NK-92 treated with Interleukin-12 subunit alpha and Interleukin-12 subunit beta, amount 100 ng/mL, for 24 hours (cell line): Measurements from ENCODE around the gene CST5.
"Not testable (repeated sequence)": the region's sequence is repeated elsewhere in the genome, so short reads cannot be mapped to it uniquely, and the experiment has no call there.

Experiments used
- DNase-seq: peaks from one replicate; lab custom pipeline; 2025; lab: John Stamatoyannopoulos, UW

The CST5 gene

DNA sequence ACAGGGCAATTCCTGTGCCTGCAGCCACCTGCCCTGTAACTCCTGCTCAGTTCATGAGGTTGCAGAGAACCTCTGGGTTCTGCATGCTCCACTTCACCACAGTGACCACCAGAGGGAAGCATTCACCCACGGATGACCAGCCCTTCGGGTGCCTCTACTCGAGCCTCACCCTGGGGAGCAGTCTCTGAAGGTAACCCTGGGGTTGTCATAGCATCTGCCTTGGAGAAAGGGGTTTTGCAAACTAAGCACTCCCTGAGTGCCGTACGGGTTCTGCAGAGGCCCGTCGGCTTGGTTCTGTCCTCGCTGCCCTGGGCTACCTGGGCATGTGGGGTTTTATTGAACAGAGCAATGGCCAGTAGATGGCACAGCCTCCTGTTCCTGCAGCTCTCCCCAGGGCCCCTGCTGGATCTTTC is 10.2 kb upstream of the CST5 start:
- DNase-seq, result peak; percentile 47

DNA sequence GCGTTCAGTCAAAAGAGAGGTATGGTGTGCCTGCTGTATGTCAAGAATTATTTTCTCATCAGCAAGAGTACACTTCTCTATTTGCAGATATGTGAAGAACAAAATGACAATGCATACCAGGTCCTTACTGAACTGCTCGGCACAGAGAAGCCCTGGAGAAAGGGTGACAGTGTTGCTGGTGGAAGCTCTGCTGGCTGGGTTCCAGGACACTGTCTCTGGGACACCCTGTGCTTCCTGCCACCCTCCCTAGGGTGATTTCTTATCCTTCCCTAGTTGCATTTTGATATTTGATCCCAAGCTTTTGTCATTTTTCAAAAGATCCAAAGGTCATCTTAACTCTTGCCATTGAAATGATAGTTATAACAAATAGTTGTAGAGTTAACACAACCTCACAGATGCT is 8.3 kb upstream of the CST5 start:
- no peak for DNase-seq

DNA sequence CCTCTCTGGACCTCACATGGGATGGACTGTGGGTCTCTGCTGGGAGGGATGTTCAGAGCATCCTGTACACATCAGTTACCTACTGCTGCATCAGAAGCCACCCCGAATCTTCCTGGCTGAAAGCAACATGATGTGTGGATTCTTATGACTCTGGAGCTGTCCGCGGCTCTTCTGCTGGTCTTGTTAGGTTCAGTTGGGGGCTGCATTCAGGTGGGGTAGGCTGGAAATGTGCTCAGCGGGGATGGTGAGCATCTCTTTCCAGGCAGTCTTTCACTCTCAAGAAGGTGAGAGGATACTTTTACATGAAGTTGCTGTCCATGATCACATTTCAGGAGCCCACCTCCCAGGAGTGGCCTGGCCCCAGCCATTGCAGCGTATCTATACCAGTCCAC is 5.2 kb upstream of the CST5 start:
- DNase-seq, result no peak

DNA sequence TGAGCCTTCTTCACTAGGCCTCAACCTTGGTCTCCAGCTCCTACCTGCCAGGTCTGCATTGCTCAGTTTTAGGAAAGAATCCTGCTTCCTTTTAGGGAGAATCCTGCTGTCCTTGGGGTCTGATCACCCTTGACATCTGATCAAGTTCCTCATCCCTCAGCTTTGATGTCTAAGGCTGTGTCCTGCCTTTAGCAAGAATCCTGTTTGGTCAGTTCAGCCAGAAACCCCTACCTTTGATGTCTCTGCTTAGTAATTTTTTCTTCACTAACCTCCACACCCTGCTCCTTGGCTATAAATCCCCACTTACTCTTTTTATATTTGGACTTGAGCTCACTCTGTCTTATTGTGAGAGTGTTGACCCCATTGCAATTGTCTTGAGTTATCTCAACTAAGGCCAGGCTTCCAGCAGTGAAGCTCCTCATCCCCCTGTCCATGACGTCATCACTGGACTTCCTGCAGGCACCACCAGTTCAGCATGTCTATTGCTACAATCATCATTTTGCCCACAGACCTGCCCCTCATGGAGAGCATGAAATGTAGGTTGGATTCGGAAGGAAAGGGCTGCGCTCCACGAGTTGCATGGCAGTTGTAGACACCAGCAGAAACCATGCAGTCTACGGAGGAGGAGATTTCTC is 4.7 kb upstream of the CST5 start:
- no peak for DNase-seq

DNA sequence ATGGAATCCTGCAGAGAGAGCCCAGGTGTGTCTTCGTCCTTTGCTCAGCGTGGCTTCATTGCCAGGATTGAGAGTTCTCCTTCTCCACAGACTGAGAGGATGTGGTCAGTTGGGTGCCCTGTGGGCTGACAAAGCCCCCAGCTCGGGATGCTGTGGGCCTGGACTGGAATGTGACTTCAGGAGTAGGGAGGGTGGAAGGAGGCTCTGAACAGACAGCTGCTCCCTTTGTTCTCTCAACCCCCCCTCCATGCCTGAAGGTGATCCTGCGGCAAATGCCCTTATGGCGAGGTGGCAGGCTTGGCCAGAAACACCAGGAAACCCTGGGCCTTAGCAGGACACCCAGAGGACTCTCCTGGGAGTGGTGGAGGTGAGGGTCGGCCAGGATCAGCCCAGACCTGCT is 1.8 kb upstream of the CST5 start:
- DNase-seq, result no peak

DNA sequence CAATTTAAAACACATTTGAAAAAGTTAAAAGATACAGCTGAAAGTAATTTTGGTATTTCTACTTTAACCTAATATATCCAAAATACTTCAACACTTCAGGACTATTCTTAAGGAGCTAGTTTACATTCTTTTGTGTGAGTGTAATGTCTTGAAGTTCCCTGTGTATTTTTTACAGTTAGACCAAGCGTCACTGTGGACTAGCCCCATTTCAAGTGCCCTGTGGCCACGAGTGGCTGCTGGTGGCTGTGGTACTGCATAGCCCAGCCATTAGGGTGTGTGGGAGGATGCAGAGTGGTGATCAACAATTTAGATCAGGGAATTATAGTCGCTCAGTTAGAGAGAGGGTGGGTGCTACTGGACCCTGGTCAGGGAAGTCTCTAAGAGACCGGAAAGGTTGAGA is 869 bp upstream of the CST5 start:
- no peak for DNase-seq

DNA sequence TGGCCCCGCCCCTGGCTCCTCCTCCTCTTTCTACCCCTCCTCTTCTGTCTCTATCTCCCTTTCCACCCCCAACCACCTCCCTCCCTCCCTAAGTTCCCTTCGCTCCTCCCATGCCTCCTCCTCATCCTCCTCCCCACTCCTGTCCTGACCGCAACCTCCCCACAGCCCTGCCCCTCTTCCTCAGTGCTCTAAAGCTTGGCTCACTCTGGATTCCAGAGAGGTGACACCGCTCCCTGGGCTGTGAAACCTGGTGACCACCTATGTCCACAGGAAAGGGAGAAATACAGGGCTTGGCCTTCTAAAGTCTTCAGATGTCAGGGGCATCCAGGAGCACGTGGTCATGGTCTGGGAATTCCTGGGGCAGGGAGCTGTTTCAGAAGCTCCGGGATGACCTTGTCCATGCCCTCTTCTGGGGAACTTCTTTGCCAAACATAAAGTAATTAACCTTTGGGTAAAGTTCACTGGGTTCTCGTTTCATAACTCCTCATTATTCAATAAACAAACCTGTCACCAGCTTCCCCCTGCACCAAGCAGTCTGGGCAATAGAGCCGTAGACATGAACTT is 345 bp upstream of the CST5 start:
- no peak for DNase-seq

DNA sequence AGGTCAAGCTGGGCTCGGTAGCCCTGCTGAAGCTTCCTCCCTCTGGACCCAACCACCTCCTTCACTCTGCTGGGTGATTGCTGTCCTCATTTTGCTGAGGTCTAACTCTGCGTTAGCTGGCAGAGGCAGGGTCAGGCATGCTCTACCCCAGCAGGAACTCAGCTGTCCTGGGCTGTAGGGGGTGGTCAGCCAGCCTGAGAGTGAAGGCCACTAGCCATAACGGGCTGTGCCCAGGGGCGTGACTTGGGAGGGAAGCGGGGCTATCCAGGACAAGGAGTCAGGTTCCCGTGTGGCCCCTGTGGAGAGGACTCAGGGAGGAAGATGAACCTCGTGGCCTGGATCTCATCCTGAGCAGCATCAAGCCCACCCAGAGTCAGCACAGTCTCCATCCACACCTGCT is 761 bp downstream of the CST5 start:
- no peak for DNase-seq

DNA sequence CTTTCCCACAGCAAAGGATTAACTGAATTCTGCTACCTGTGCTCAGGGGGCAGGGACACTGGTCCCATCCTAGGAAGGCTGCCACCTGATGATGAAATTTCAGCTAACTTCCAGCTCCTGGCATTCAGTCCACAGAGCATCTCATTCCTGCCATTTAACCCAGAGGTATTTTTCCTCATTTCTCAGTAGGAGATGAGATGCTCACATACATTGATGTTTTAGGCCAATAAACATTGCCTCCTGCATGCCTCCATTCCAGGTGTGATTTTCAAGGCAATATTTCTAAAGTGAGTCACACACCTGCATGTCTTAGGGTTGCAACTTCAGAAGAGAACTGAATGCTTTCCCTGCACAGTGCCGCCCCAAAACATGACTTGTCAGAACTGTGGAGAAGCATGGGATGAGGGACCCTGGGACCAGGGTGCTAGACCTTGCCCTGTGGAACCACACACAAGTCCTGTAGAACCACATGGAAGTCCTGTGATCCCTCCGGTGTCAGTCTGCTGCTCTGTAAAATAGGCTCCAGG is 1.5 kb downstream of the CST5 start:
- not testable (repeated sequence) for DNase-seq

DNA sequence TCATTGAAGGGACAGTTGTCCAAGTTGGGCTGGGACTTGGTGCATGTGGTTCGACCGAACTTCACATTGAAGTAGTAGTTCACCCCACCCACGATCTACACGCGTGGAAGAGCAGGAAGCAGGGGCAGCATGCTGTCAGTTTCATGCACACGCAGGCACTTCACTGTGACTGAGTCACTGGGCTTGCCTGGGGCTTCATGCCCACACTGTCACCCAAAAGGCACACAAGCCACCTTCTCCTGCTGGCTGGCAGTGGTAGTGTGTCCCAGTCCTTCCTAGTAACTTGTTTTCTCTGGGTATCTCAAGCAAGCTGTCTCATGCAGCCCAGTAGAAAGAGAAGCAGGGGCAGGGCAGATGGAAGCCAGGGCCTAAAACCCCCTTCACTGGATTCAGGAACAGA is 2.0 kb downstream of the CST5 start:
- DNase-seq, result no peak

DNA sequence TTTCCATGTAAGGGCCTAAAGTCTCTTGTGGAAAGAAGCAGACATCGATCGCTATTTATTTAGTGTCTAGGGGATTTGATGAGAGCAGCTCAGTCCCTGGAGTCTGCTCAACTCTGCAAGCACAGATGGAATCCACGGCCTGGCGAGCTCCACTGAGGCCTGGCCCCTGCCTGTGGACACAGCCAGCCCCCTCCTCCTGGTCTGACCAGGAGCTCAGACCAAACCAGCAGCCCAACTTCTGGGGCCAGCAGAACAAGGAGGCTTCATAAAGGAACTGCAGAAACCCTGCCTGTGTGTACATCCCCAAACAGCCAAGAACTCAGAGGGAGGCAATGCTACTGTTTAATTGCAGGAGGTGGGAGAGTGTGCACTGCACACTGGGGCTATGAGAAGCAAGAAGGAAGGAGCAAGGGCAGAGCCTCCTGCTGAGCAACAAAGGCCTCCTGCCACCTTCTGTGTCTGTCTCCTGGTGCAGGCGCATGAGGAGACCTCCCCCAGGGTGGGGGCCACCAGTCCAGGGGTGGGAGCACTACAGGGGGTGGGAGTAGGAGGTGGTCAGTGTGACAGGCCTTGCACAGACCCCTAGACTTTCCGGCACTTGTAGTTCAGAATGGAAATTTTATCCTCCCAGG is 3.8 kb downstream of the CST5 start:
- no peak for DNase-seq

DNA sequence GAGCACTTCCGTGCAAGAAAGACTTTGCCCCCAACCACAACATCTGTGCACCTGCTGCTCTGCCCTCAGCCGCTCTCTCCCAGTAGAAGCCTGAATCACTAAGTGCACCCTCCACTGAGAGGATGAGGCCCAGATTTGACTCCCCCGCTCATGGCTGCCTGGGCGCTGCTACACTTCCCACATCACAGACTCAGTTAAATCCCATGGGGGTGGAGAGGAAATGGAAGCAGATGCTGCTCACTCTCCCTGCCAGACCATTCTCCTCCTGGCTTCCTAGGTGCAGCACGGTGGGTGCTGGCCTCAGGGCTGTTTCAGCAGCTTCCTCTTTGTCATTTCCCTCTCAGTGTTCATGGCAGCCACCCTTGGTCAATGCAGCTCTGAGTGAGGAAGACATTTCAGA is 4.8 kb downstream of the CST5 start:
- DNase-seq, result no peak

DNA sequence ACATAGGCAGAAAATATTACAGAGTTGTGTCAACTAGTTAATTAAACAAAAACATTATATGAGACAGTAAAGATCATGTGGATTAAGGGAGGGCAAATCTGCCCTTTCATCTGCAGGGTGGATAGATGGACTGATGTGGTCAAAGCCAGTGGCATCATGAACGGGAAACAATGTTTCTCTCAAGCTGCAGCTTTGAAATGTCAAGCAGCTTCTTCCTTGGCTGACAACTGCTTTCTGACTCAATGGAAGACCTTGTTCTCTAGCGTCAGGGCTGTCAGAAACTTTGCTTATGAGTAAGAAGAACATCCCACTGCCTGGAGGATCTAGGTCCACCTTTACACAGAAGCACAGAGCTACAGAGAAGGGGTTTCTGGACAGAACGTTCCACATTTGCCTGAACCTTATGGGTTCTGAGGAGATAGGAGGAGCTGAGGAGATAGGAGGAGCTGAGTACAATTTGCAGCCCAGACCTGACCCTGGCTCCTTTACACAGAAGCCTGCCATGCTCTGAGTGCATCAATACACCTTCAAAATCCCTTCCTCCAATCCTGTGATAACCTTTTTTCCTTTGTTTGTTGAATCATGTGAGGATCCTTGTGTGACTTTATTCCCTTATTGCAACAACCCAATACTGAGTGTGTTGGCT is 6.1 kb downstream of the CST5 start:
- DNase-seq, result no peak

DNA sequence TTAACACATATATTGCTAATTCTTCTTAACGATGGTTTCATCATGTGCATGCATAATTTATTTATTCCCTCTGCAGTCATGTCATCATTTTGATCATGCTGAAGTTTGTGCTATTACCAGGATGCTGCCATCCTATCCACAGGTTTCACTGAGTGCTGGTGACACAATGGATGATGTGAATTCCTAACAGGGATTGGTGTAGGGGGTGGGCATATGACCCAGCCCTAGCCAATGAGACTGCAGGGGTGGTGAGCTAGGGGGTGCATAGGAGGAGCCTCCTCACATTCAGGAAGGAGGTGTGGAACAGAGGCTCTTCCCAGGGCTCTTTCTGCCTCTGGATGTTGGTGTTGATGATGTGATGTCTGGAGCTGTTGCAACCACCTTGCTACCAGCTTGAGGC is 7.5 kb downstream of the CST5 start:
- no peak for DNase-seq

DNA sequence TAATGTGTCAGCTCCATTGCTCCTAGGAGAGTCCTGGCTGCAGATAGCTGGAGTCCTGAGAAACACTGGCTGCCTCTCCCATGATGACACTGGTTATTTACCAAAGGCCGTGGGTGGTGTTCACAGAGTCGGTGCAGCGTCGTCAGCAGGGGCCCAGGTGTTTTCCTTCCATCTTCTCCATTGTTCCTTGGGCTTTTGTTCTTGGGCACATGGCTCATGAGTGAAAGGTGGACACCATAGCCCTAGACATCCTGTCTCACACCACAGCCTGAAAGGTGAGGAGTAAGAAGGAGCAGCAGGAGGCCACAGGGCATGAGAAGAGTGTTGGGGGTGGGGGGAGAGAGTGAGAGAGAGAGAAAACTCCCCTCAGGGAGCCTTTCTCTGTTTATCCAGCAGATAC is 9.1 kb downstream of the CST5 start:
- DNase-seq, result no peak

DNA sequence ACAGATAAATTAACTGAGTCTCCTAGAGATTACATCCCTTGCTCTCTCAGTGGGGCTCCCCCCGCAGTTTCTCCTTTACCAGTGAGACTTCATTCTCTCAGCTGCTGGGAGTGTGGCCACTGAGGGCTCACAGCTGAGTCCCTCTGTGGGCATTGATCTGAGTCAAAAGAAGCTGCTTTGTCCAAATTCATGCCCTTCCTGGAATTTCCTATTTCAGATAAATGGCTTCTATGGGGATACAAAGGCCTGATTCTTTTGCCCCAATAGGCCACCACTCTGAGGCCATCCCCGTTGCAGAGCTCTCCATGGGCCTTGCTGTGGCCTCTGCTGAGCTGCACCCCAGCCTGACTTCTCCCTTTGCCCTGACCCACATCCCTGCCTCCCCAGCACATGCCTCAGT is 10.0 kb downstream of the CST5 start:
- DNase-seq, result no peak

DNA sequence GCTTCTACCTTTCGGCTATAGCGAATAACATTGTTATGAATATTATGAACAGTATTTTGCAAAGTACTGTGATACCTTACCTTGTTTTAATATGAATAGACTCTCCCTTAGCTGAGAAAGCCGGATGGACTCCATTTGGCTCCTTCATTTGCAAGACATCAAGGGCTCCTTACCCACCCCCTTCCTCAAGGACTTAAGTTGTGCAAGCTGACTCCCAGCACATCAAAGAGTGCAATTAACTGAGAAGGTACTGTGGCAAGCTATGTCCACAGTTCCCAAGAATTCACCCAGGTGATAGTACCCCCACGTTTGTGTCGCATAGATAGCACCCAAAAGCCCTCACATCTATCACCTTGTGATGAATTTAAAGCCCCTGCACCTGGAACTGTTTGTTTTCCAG is 11.2 kb downstream of the CST5 start:
- no peak for DNase-seq

DNA sequence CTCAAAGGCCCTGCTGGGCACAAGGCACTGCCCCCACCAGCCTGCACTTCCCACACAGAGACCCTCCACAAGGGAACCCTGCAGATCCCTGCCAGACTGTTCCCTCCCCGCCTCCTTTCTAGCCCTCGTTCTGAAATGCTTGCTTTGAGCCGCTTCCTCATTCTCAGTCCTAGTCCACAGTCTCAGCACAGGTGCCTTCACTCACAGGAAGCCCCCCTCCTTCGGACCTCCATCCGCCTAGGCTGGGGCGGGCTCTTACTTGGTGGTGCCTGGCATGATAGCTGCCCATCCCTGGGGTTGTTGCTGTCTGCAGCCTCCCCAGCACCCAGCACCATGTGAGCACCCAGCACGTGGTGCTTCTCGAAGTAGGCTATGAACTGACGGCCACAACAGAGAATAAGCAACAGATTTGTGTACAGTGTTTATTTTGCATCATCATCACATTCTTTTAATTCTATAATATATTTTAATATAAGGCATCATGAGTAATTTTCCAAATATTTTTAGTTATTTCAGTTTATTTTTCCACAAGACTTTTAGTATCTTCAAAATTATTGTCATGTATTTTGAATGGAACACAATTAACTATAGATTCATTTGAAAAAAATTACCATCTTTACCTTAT is 12.3 kb downstream of the CST5 start:
- DNase-seq, result no peak

DNA sequence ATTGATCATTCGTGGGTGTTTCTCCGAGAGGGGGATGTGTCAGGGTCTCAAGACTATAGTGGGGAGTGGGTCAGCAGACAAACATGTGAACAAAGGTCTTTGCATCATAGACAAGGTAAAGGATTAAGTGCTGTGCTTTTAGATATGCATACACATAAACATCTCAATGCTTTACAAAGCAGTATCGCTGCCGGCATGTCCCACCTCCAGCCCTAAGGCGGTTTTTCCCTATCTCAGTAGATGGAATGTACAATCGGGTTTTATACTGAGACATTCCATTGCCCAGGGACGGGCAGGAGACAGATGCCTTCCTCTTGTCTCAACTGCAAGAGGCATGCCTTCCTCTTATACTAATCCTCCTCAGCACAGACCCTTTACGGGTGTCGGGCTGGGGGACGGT is 18.8 kb downstream of the CST5 start:
- not testable (repeated sequence) for DNase-seq

DNA sequence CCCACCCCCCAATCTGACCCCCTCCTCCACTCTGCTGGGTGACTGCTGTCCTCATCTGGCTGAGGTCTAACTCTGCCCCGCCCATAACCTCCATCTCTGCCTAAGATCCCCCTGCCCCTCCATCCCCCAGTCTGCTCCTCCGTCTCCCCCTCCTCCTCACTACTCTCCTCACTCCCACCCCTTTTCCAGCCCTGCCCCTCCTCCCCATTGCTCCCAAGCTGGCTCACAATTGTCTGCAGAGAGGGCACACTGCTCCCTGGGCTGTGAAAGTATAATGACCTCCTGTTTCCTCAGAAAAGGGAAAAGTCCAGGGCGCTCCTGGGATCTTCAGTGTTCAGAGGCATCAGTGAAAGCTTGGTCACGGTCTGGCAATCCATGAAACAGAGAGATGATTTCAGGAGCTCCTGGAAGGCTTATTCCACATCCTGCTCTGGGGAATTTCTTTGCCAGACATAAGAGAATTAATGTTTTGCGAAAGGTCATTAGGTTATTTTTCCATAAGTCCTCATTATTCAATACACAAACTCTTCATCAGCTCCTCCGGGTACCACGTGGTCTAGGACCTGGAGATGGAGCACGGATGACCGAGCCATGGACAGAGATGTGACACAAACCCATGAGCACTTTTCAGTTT is 21.5 kb downstream of the CST5 start:
- no peak for DNase-seq

DNA sequence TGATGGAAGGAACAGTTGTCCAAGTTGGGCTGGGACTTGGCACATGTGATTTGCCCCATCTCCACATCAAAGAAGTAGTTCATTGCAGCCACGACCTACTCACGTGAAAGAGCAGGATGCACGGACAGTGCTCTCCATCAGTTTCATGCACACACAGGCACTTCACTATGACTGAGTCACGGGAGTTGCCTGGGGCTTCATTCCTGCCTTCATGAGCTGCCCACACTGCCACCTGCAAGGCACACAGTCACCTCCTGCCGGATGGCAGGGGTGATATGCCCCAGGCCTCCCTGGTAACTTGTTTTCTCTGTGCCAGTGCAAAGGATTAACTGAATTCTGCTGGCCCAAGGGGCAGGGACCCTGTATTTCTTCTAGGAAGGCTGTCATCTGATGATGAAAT is 22.8 kb downstream of the CST5 start:
- no peak for DNase-seq

DNA sequence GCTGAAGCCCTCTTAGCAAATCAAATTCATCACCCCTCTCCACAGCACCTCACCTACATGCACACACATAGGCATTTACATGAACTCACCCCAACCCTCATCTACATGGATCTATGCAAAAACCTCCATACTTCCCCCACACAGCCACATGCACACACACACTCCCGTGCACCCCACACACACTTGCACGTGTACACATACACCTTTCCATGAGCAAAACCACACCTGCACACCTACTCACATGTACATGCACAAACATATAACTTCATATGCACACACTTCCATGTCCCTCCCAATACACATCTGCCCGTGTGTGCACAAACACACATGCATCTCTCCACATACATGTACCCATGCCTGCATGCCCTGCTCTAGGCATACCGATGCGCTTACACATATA is 23.3 kb downstream of the CST5 start:
- no peak for DNase-seq
